ENCODE measurements around the gene KLHL10.

The KLHL10 gene

GRCh38 chr17:41885733-41886132, 48.1 kb downstream of the KLHL10 start:
- H3K4me3 ChIP-seq: no peak overlapping the region
- H3K27ac ChIP-seq: no peak overlapping the region

- Histone ChIP-seq H3K27ac (no peak overlapping the region), H3K4me3 (no peak overlapping the region)
Observed at GRCh38 chr17:41888332-41888965, 50.8 kb downstream of the KLHL10 start.

- Histone ChIP-seq H3K27ac (no peak overlapping the region), H3K4me3 (no peak overlapping the region)
Observed at GRCh38 chr17:41891135-41892020, 53.8 kb downstream of the KLHL10 start.

GRCh38 chr17:41892021-41892376, 54.4 kb downstream of the KLHL10 start:
- H3K4me3 ChIP-seq: no peak overlapping the region
- H3K27ac ChIP-seq: no peak overlapping the region

GRCh38 chr17:41893384-41893783, 55.8 kb downstream of the KLHL10 start:
- no peak overlapping the region for H3K4me3 ChIP-seq
- H3K27ac ChIP-seq: no peak overlapping the region

- Histone ChIP-seq H3K27ac (peak overlapping the region in 9 of 21 experiments; percentile 11 to 60 (median 45)), H3K4me3 (no peak overlapping the region)
Observed at GRCh38 chr17:41894791-41895331, 57.2 kb downstream of the KLHL10 start.

GRCh38 chr17:41895617-41896016, 58.0 kb downstream of the KLHL10 start:
- no peak overlapping the region for H3K4me3 ChIP-seq
- H3K27ac ChIP-seq: peak overlapping the region in 8 of 21 experiments; percentile 11 to 60 (median 47)

GRCh38 chr17:41896726-41897125, 59.1 kb downstream of the KLHL10 start:
- no peak overlapping the region for H3K27ac ChIP-seq
- no peak overlapping the region for H3K4me3 ChIP-seq
